ENCODE results near the gene CDKN2C. TPM values are rescaled to one million over a fixed set of nuclear protein-coding genes. Genes with fewer than 3 reads are reported as not detected.

CDKN2C gene
- 8.7 to 11.4 TPM (median 10.2 TPM) in 5 replicates for total RNA-seq (2022; extraction: Qiagen RNA extraction; ENCODE audit: low read depth)

DNA sequence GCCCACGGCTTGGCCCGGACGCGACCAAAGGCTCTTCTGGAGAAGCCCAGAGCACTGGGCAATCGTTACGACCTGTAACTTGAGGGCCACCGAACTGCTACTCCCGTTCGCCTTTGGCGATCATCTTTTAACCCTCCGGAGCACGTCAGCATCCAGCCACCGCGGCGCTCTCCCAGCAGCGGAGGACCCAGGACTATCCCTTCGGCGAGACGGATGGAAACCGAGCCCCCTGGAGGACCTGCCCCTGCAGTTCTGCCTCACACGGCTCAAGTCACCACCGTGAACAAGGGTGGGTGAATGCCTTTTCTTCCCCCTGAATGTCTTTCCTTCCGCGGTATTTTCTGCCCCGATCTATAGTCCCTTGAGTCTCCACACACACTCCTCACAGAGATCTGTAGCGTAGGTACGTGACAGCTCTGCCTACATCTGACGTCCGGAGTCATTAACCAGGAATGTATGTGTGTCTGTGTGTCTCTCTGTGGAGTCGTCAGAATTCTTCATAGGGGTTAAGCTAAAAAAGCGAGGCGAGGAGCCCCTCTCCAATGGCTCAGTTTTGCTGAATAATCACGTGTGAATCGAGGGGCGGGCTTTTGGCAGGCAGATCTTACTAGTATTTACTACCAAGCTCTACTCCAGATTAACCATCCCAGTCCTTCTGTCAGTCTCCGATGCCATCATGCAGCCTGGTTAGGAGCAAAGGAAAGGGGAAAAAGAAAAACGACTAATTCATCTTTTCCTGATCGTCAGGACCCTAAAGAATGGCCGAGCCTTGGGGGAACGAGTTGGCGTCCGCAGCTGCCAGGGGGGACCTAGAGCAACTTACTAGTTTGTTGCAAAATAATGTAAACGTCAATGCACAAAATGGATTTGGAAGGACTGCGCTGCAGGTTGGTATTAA lies at the start of gene CDKN2C:
TSS of gene CDKN2C (plus strand) at position 635 of the 898 bp plus-strand sequence. CDS start at position 759, 124 bp downstream.

GRCh38 chr1:50959913-50960844 lies 9.9 kb upstream of the CDKN2C start, which contains the start of gene FAF1:
Gene FAF1, minus strand, starts transcription at chr1:50960267. Its CDS starts 456 bp downstream, at chr1:50959811.

Other genes starting within 250 kb of the CDKN2C start
- 33.9 to 41.9 TPM (median 37.2 TPM) in 5 replicates for gene FAF1, start 10.0 kb upstream of the CDKN2C start, total RNA-seq (2022; extraction: Qiagen RNA extraction; ENCODE audit: low read depth)
- gene C1orf185, start 132.0 kb downstream of the CDKN2C start, total RNA-seq (2022; extraction: Qiagen RNA extraction; ENCODE audit: low read depth) = not detected in 5 replicates

Measured in A549 treated with GW870086 at 1 μM for 4 hours (cell line).